ENCODE data around the gene EZH1. TPM values are rescaled to one million over a fixed set of nuclear protein-coding genes. Genes with fewer than 3 reads are reported as not detected.

EZH1 gene
- total RNA-seq, 1 donor from 2014 or later = 20.0 TPM

GRCh38 chr17:42725143-42725542 lies 19.7 kb downstream of the EZH1 start:
- no peak for DNase-seq (ENCODE audit: extremely low read depth, low read depth, low spot score)

- no peak for DNase-seq (ENCODE audit: extremely low read depth, low read depth, low spot score)
Observed at GRCh38 chr17:42723636-42724035, 21.2 kb downstream of the EZH1 start.

DNA sequence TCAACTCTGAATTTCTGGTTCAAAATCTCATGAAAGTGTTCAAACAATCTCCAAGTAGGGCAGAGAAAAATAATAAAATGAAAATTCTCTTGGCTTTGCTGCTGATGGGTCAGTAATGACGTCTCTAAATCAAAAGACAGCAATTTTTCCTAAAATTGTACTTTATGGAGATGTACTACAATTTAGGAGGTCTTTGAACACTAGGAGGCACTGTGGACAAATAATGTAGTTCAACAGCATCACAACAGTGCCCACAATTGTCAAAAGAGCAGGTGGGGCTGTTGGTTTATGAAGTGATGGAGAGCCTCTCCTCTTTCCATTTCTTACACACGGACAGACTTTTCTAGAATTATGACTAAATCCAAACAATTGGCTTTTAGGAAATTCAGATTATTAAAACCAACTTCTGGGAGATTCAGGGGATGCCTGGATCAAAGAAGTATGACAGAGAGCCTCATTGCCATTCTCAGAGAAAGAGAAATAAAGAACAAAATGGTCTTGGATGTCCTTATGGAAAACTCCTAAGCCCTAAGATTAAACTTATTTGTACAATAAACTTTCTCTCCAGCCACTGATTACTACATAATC lies 23.8 kb downstream of the EZH1 start:
- peak; percentile 68 for DNase-seq (ENCODE audit: extremely low read depth, low read depth, low spot score)

DNA sequence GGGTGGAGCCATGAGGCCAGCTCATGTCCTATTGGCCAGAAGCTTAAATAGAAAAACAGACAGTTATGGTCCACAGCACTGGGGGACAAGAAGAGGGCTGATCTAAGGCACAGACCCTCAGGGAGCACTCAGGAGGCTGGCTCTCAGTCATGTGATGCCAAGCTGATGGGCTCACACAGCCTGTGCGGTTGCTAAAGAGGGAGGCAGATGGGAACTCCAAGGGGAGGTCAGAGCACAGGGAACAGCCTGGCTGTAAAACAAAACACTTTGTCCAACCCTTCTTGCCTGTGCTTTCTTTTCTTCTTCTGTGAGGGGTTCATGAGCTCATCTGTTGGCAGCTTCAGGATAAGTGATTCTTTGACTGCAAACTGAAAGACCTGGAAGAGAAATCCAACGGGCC lies 35.3 kb downstream of the EZH1 start:
- DNase-seq (ENCODE audit: extremely low read depth, low read depth, low spot score) = no peak

GRCh38 chr17:42708588-42708987 lies 36.3 kb downstream of the EZH1 start:
- DNase-seq (ENCODE audit: extremely low read depth, low read depth, low spot score) = no peak

DNA sequence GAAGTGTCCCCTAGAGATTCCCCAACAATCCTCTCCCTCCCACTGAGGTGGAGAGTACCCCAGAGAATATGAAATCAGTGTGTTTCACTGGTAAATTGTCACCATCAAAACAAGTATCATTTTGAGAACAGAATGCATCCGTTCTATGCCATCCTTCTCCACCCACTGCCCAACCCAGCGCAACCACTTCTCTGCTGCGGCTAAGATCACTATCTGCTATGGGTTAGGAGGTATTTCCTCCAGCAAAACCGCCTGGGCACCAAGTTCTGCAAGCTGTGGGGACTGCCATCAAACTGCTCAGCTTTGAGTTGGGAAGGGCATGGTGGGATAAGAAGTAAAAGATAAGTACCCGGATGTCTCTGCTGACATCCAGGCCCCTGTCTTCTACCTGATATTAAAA lies 38.1 kb downstream of the EZH1 start:
- no peak for DNase-seq (ENCODE audit: extremely low read depth, low read depth, low spot score)

- no peak for DNase-seq (ENCODE audit: extremely low read depth, low read depth, low spot score)
Observed at GRCh38 chr17:42704837-42705494, 39.9 kb downstream of the EZH1 start.

DNA sequence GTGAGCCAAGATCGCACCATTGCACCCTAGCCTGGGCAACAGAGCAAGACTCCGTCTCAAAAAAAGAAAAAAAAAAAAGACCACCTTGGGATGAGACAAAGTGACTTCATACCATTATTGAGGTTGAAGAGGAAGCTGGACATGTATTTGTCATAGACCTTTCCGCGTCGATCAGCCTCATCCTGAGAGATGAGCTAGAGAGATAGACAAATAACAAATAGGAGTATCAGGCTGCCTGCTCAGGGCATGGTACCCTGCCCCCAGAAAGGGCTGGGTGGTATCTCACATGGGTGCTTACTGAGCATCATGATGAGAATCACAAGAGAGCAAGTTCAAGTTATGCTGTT lies 40.4 kb downstream of the EZH1 start:
- DNase-seq (ENCODE audit: extremely low read depth, low read depth, low spot score) = no peak

GRCh38 chr17:42702446-42702845 lies 42.4 kb downstream of the EZH1 start:
- no peak for DNase-seq (ENCODE audit: extremely low read depth, low read depth, low spot score)

DNA sequence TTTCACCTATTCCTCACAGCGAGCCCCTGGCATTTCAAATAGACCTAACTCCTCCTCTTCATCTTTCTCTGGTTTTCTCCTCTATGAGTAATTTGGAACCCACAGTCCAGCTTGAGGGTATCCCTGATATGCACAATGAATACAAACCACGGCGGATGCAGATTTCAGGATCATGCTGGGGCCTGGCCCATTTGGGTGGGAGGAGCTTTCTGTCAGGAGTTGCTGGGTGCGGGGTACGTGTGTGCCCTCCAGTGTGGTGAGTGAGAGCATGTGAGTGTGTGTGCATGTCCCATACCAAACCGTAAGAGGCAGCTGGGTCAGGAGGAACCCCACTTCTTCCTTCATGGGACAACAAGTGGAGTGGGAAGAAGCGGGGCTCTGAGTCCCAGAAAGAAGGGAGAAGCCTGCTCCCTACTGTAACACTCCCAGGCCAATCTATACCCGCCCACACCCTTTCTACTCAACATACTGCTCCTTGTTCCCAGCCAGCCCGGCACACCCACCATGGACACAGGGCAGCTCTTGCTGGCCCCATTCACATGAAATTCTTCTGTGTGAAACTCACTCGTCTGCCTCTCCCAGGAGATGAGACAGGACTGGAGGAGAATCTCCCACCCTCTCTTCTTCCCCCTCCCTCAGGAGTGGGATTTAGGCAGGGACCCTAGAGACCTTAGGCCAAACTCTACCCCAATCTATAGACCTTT lies 44.1 kb downstream of the EZH1 start:
- no peak for DNase-seq (ENCODE audit: extremely low read depth, low read depth, low spot score)

DNA sequence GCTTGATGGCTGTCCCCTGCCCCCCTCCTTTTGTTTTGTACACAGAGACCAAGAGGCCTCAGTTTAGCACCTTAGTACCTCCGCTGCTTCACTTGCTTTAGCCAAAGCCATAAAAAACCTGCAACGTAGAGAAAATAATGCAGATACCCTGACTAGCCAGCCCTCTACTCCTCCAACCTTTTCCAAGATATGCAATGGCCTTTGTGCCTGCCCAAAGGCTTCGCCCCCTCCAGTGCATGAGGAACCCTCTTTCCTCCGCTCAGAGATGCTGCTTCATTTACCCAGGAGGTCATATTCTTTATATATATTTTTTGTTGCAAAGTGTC lies 45.5 kb downstream of the EZH1 start:
- DNase-seq (ENCODE audit: extremely low read depth, low read depth, low spot score) = no peak

GRCh38 chr17:42698736-42699414 lies 46.0 kb downstream of the EZH1 start:
- DNase-seq (ENCODE audit: extremely low read depth, low read depth, low spot score) = no peak

DNA sequence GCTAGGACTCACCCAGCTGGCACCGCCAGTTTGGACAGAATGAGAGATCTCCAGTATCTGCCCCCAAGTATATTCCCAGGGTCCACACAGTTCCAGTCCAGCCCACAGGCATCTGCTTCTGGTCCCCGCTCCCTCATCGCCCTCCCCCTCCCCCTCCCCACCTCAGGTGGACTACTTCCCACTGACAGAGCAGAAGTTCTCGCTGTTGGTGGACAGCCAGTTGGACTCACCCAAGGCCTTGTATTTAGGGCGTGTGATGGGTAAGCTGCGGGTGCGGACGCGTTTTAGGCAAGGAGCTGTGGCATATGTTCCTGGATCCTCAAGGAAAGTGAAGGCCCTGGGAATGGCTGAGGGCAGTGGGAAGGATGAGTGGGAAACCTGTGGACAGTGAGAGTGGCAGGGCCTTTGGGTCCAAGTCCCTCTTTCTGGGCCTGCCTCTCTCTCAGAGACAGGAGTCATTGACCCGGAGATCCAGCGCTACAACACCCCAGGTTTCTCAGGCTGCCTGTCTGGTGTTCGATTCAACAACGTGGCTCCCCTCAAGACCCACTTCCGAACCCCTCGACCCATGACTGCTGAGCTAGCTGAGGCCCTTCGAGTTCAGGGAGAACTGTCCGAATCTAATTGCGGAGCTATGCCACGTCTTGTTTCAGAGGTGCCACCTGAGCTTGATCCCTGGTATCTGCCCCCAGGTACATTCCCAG lies 47.6 kb downstream of the EZH1 start:
- DNase-seq (ENCODE audit: extremely low read depth, low read depth, low spot score) = no peak

DNA sequence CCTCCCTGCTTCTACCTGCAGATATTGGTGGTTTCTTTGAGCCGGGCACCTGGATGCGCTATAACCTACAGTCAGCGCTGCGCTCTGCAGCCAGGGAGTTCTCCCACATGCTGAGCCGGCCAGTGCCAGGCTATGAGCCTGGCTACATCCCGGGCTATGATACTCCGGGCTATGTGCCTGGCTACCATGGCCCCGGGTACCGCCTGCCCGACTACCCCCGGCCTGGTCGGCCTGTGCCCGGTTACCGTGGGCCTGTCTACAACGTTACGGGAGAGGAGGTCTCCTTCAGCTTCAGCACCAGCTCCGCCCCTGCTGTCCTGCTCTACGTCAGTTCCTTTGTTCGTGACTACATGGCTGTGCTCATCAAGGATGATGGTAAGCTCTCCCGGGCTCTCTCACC lies 49.3 kb downstream of the EZH1 start:
- DNase-seq (ENCODE audit: extremely low read depth, low read depth, low spot score) = no peak

GRCh38 chr17:42694524-42694923 lies 50.3 kb downstream of the EZH1 start:
- no peak for DNase-seq (ENCODE audit: extremely low read depth, low read depth, low spot score)

GRCh38 chr17:42692489-42692888 lies 52.4 kb downstream of the EZH1 start:
- DNase-seq (ENCODE audit: extremely low read depth, low read depth, low spot score) = no peak

DNA sequence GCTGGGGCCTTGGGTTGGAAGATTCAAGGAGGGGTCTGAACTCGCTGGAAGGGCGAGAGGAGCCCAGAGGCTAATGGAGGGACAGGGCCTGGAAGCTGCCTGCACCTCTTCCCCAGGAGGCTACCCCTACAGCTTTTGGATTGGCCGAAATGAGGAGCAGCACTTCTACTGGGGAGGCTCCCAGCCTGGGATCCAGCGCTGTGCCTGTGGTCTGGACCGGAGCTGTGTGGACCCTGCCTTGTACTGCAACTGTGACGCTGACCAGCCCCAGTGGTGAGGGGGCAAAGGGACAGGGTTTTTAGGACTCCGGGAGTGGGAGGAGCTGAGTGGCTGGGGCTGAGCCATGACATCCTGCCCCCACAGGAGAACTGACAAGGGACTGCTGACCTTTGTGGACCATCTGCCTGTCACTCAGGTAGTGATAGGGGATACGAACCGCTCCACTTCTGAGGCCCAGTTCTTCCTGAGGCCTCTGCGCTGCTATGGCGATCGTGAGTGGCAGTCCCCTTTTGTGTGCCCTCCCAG lies 53.8 kb downstream of the EZH1 start:
- no peak for DNase-seq (ENCODE audit: extremely low read depth, low read depth, low spot score)

GRCh38 chr17:42690596-42690995 lies 54.2 kb downstream of the EZH1 start:
- DNase-seq (ENCODE audit: extremely low read depth, low read depth, low spot score) = no peak

GRCh38 chr17:42687707-42688320 lies 57.0 kb downstream of the EZH1 start:
- no peak for DNase-seq (ENCODE audit: extremely low read depth, low read depth, low spot score)

DNA sequence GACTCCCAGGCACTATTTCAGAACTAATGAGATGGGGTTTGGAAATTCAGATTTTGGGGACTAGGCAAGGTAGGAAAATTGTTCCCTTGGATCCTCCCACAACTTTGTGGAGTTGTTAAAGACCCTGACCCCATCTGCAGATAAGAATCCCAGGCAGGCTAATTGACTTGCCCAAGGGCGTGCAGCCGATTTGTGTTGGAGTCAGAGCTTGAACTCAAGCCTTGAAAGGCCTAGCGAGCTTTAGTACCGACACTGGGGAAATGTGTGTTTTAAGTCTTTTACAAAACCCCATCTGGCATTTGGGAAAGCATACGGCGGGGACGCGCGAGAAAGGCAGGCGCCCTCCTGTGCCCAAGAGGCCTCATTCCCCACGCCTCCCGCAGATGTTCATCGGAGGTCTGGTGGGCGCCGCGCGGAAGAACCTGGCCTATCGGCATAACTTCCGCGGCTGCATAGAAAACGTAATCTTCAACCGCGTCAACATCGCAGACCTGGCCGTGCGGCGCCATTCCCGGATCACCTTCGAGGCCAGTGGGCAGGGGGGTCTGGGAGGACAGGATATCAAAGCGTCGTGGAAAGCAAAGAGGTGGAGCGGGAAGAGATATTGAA lies 58.2 kb downstream of the EZH1 start:
- no peak for DNase-seq (ENCODE audit: extremely low read depth, low read depth, low spot score)

Data from glomerular endothelial cell (primary cell).